Suprapubic skin (tissue), 4 donors: ENCODE data around the gene MSL3B.

Experiments
- EP300 ChIP-seq: sonication (generic); formaldehyde crosslinking; IDR thresholded peaks from one replicate; pipeline ENCODE4 v1.6.1; 2017; ENCODE audit warnings: antibody characterized with exemption
- POLR2AphosphoS5 ChIP-seq, 3 donors: sonication (generic); formaldehyde crosslinking; IDR thresholded peaks; one replicate each; pipeline ENCODE4 v1.6.1; 2017; ENCODE audit warnings: antibody characterized with exemption in 3 of 3
- TF ChIP-seq, protein P1 (sequence below), 2 donors: fragments of 200-600 bp in 1 of 2; fragments of 450-650 bp in 1 of 2; sonication (generic) in 1 of 2; IDR thresholded peaks; one replicate each; pipeline ENCODE4 v1.5.1; 2016 to 2019; ENCODE audit warnings: antibody characterized with exemption in 2 of 2, mild to moderate bottlenecking in 1 of 2, moderate library complexity in 1 of 2

DNA sequence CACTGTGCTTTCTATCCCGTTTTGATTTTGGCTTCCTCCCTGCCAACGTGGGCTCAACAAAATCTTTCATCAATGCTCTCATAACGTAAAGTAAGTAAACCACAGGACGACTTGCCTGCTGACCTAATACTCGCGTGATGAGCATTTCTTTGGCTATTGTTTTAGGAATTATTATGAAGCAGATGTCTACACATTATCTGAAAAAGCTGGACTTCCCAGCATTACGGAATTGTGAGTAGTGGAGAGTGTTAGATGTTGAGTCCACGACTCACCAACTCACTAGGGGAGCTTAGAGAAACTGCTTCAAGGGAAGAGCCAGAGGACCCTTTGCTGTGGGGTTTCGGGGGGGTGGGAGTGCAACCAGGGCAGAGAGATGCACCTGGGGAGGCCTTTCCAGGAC lies 35.8 kb downstream of the MSL3B start:
- no peak for TF ChIP-seq POLR2AphosphoS5 (IDR thresholded peaks at IDR 0.05)
- TF ChIP-seq, protein P1, sequence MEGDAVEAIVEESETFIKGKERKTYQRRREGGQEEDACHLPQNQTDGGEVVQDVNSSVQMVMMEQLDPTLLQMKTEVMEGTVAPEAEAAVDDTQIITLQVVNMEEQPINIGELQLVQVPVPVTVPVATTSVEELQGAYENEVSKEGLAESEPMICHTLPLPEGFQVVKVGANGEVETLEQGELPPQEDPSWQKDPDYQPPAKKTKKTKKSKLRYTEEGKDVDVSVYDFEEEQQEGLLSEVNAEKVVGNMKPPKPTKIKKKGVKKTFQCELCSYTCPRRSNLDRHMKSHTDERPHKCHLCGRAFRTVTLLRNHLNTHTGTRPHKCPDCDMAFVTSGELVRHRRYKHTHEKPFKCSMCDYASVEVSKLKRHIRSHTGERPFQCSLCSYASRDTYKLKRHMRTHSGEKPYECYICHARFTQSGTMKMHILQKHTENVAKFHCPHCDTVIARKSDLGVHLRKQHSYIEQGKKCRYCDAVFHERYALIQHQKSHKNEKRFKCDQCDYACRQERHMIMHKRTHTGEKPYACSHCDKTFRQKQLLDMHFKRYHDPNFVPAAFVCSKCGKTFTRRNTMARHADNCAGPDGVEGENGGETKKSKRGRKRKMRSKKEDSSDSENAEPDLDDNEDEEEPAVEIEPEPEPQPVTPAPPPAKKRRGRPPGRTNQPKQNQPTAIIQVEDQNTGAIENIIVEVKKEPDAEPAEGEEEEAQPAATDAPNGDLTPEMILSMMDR (IDR thresholded peaks at IDR 0.05) = no peak
- TF ChIP-seq EP300 = no peak
